ENCODE measurements around the gene DNAJC21.

- TF ChIP-seq POLR2AphosphoS5 (IDR thresholded peaks at IDR 0.05) (no peak), CTCF (IDR thresholded peaks at IDR 0.05 in 8 of 11, conservative IDR thresholded peaks at IDR 0.05 in 3 of 11) (no peak), POLR2A (IDR thresholded peaks at IDR 0.05) (no peak)
These were observed 14.7 kb downstream of the DNAJC21 start for GRCh38 chr5:34944044-34944443.
